ENCODE results near the gene SGPP2. TPM values are rescaled to one million over a fixed set of nuclear protein-coding genes. Genes with fewer than 3 reads are reported as not detected.

SGPP2 gene
- polyA plus RNA-seq, 1 experiment: not detected

GRCh38 chr2:222440673-222441422 lies 16.5 kb downstream of the SGPP2 start:
- ChIA-PET CTCF (no interaction called here), POLR2A (no interaction called here)
- no peak for TF ChIP-seq CTCF (IDR thresholded peaks at IDR 0.05; ENCODE audit: low read depth, low read length)
- Histone ChIP-seq H3K27me3 (ENCODE audit: control insufficient read depth, insufficient read depth, low read length) (no peaks in the 10 kb centered on the region), H3K27ac (ENCODE audit: low read depth, low read length) (no peak overlapping the region), H3K9me3 (ENCODE audit: control insufficient read depth, insufficient read depth, low read length) (no peaks in the 10 kb centered on the region), H3K4me3 (ENCODE audit: low read depth, low read length) (no peak overlapping the region)
- peak; percentile 21 for DNase-seq (ENCODE audit: low read depth, low spot score)

- no peak overlapping the region for H3K4me3 ChIP-seq (ENCODE audit: low read depth, low read length)
- no peak for DNase-seq (ENCODE audit: low read depth, low spot score)
- ChIA-PET POLR2A (no interaction called here), CTCF (interaction anchor here (0.8 kb wide), 1 partner anchor 120 kb away, joined by 3 read pairs; no protein-coding TSS in a partner anchor)
- no peaks in the 10 kb centered on the region for H3K9me3 ChIP-seq (ENCODE audit: control insufficient read depth, insufficient read depth, low read length)
- H3K27ac ChIP-seq (ENCODE audit: low read depth, low read length): no peak overlapping the region
- TF ChIP-seq CTCF (IDR thresholded peaks at IDR 0.05; ENCODE audit: low read depth, low read length): no peak
- no peaks in the 10 kb centered on the region for H3K27me3 ChIP-seq (ENCODE audit: control insufficient read depth, insufficient read depth, low read length)
Observed at GRCh38 chr2:222442665-222443064, 18.3 kb downstream of the SGPP2 start.

- DNase-seq (ENCODE audit: low read depth, low spot score): no peak
- no peak for TF ChIP-seq CTCF (IDR thresholded peaks at IDR 0.05; ENCODE audit: low read depth, low read length)
Observed at GRCh38 chr2:222445227-222445626, 20.9 kb downstream of the SGPP2 start.

GRCh38 chr2:222447131-222447530 lies 22.8 kb downstream of the SGPP2 start:
- Histone ChIP-seq H3K27me3 (ENCODE audit: control insufficient read depth, insufficient read depth, low read length) (no peaks in the 10 kb centered on the region), H3K27ac (ENCODE audit: low read depth, low read length) (no peak overlapping the region), H3K9me3 (ENCODE audit: control insufficient read depth, insufficient read depth, low read length) (no peaks in the 10 kb centered on the region), H3K4me3 (ENCODE audit: low read depth, low read length) (no peak overlapping the region)
- POLR2A ChIA-PET: no interaction called here
- no peak for DNase-seq (ENCODE audit: low read depth, low spot score)
- CTCF ChIA-PET: no interaction called here
- TF ChIP-seq CTCF (IDR thresholded peaks at IDR 0.05; ENCODE audit: low read depth, low read length): no peak

More at GRCh38 chr2:222445227-222445626, 20.9 kb downstream of the SGPP2 start:
- CTCF ChIA-PET: no interaction called here
- no peak overlapping the region for H3K27ac ChIP-seq (ENCODE audit: low read depth, low read length)
- H3K9me3 ChIP-seq (ENCODE audit: control insufficient read depth, insufficient read depth, low read length): no peaks in the 10 kb centered on the region
- POLR2A ChIA-PET: no interaction called here
- H3K27me3 ChIP-seq (ENCODE audit: control insufficient read depth, insufficient read depth, low read length): no peaks in the 10 kb centered on the region
- no peak overlapping the region for H3K4me3 ChIP-seq (ENCODE audit: low read depth, low read length)

- ChIA-PET CTCF (no interaction called here), POLR2A (no interaction called here)
- H3K9me3 ChIP-seq (ENCODE audit: control insufficient read depth, insufficient read depth, low read length): no peaks in the 10 kb centered on the region
- no peak overlapping the region for H3K27ac ChIP-seq (ENCODE audit: low read depth, low read length)
- no peak overlapping the region for H3K4me3 ChIP-seq (ENCODE audit: low read depth, low read length)
- no peak for TF ChIP-seq CTCF (IDR thresholded peaks at IDR 0.05; ENCODE audit: low read depth, low read length)
- peak; percentile 51 for DNase-seq (ENCODE audit: low read depth, low spot score)
- H3K27me3 ChIP-seq (ENCODE audit: control insufficient read depth, insufficient read depth, low read length): no peaks in the 10 kb centered on the region
Observed at GRCh38 chr2:222448748-222449181, 24.4 kb downstream of the SGPP2 start.

Data from AG04450 (cell line).